ENCODE results near the gene CCDC177. TPM values are rescaled to one million over a fixed set of nuclear protein-coding genes. Genes with fewer than 3 reads are reported as not detected.

CCDC177 gene
- total and polyA plus RNA-seq, 9 of the 15 experiments (the other 6 are each of a cell fraction or from before 2014, with no cell fraction given), result not detected

GRCh38 chr14:69580009-69580577 is 5.4 kb upstream of the CCDC177 start:
- CTCF ChIA-PET (ENCODE audit: low intra/inter-chr PET ratio), result interaction anchor here (1.9 kb wide), 1 partner anchor 147 kb away, joined by 10 read pairs; no protein-coding TSS in a partner anchor
- H3K27me3 ChIP-seq (ENCODE audit: control insufficient read depth in 2 of 2, insufficient read depth in 2 of 2, low read length in 2 of 2), result peaks cover 0 to 8% of the 10 kb centered on the region in 2 experiments; a peak in 3 of 5 replicates
- no peaks in the 10 kb centered on the region for H3K9me1 ChIP-seq (ENCODE audit: control insufficient read depth, insufficient read depth, low read length)
- peak overlapping the region; percentile 7 for H3K4me2 ChIP-seq (ENCODE audit: insufficient read depth, low read length)
- in situ Hi-C loops (cut with MboI) (loop anchor here (5.0 kb wide), 1 partner anchor 147 kb away; no protein-coding TSS in a partner anchor), intact Hi-C loops (cut with micrococcal nuclease) (no loop called here)
- H3K4me1 ChIP-seq (replicated peaks in 1 of 2; ENCODE audit: control insufficient read depth in 2 of 2, insufficient read depth in 2 of 2, low read length in 2 of 2), result peaks cover 0 to 3% of the 10 kb centered on the region in 2 experiments; a peak in 1 of 5 replicates
- H3K36me3 ChIP-seq (ENCODE audit: control insufficient read depth, insufficient read depth, low read length), result no peaks in the 10 kb centered on the region
- ATAC-seq (peak; percentile 96), DNase-seq (ENCODE audit: extremely low read depth in 1 of 4, low spot score in 3 of 4) (peak; percentile 50 to 73 (median 56)), FAIRE-seq (peak; percentile 65)
- no peak overlapping the region for H3K27ac ChIP-seq (ENCODE audit: extremely low read depth, low read depth, low read length)
- no TSS peak for BruUV-seq (replicated peaks)
- H3K9me3 ChIP-seq (replicated peaks; ENCODE audit: control insufficient read depth, insufficient read depth, low read depth, low read length), result no peaks in the 10 kb centered on the region
- WGBS (ENCODE audit: insufficient coverage, low coverage, missing lambda C conversion rate), result 2% methylated on average over 5 of the region's 7 CpGs
- H3K9ac ChIP-seq (ENCODE audit: insufficient read depth in 1 of 2, low read depth in 2 of 2, low read length in 2 of 2), result no peak overlapping the region
- H3K4me3 ChIP-seq, result no peak overlapping the region
- POLR2A ChIA-PET, result interaction anchor here (0.7 kb wide), 2 partner anchors 28 to 57 kb away, joined by 3 to 4 read pairs; no protein-coding TSS in a partner anchor
- peak overlapping the region; percentile 54 for H2AFZ ChIP-seq (ENCODE audit: low read depth, low read length)
- no peaks in the 10 kb centered on the region for H4K20me1 ChIP-seq (replicated peaks; ENCODE audit: control insufficient read depth, insufficient read depth, low read length)
- no peaks in the 10 kb centered on the region for H3K79me2 ChIP-seq (ENCODE audit: control insufficient read depth, insufficient read depth, low read length)
- no peak for TF ChIP-seq MAFF (IDR thresholded peaks at IDR 0.05; ENCODE audit: low read length)
- TF ChIP-seq CTCFL (IDR thresholded peaks at IDR 0.05; ENCODE audit: borderline replicate concordance, insufficient read depth, low read depth, low read length, poor library complexity, severe bottlenecking), result peak; percentile 79
- TF ChIP-seq TCF15 (CRISPR knock-in tag; IDR thresholded peaks at IDR 0.05), result no peak
- TF ChIP-seq ZC3H11A (IDR thresholded peaks at IDR 0.05; ENCODE audit: low read depth, low read length), result no peak
- no peak for TF ChIP-seq POLR3A (IDR thresholded peaks at IDR 0.05; ENCODE audit: borderline replicate concordance, extremely low read depth, insufficient read depth, insufficient read length)
- no peak for TF ChIP-seq FOS (IDR thresholded peaks at IDR 0.05; ENCODE audit: extremely low read depth, insufficient read length)
- TF ChIP-seq FOXK1 (CRISPR knock-in tag; IDR thresholded peaks at IDR 0.05; ENCODE audit: borderline replicate concordance), result no peak
- TF ChIP-seq HEY1 (CRISPR knock-in tag; IDR thresholded peaks at IDR 0.05; ENCODE audit: borderline replicate concordance), result no peak
- TF ChIP-seq LARP7 (IDR thresholded peaks at IDR 0.05), result no peak
- TF ChIP-seq MTA1 (IDR thresholded peaks at IDR 0.05; ENCODE audit: borderline replicate concordance), result no peak
- no peak for TF ChIP-seq AFF4 (CRISPR knock-in tag; IDR thresholded peaks at IDR 0.05)
- TF ChIP-seq NR2C1 (IDR thresholded peaks at IDR 0.05), result no peak
- no peak for TF ChIP-seq NR2C1 (tag; IDR thresholded peaks at IDR 0.05)
- TF ChIP-seq SMARCE1 (IDR thresholded peaks at IDR 0.05), result 0 out of 2 replicates have a peak, but pooled peaks have one; percentile 24
- 0 out of 2 replicates have a peak, but pooled peaks have one; percentile 6 for TF ChIP-seq MTA2 (IDR thresholded peaks at IDR 0.05; ENCODE audit: low read depth)
- TF ChIP-seq CXXC5 (CRISPR knock-in tag; IDR thresholded peaks at IDR 0.05), result no peak
- no peak for TF ChIP-seq CBFB (CRISPR knock-in tag; IDR thresholded peaks at IDR 0.05)
